Measurements from ENCODE around the gene EML5.

Gene EML5

DNA sequence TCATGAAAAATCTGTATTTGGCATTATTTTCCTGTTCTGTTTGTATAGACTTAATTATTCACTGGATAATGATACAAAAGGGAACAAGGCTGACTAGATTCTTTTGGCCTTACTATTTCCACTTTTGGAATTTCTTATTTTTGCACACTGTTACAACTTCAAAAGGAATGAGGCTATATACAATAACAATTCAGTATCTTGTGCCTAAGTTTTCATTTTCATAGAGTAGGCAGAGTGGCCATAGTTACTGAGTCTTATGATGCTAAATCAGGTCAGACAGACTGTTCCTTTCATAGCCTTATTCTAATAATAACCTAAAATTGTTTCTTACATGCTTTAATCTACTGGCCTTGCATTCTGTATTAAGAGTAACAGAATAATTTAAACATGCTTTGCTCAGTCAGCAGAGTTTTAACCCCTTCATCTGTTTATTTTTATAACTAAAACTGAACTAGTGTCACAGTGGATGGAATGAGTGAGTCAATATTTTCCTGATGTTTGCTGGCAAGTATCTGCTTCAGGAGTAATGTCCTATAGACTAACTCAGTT lies 42.2 kb upstream of the EML5 start:
- TF ChIP-seq, protein P1, sequence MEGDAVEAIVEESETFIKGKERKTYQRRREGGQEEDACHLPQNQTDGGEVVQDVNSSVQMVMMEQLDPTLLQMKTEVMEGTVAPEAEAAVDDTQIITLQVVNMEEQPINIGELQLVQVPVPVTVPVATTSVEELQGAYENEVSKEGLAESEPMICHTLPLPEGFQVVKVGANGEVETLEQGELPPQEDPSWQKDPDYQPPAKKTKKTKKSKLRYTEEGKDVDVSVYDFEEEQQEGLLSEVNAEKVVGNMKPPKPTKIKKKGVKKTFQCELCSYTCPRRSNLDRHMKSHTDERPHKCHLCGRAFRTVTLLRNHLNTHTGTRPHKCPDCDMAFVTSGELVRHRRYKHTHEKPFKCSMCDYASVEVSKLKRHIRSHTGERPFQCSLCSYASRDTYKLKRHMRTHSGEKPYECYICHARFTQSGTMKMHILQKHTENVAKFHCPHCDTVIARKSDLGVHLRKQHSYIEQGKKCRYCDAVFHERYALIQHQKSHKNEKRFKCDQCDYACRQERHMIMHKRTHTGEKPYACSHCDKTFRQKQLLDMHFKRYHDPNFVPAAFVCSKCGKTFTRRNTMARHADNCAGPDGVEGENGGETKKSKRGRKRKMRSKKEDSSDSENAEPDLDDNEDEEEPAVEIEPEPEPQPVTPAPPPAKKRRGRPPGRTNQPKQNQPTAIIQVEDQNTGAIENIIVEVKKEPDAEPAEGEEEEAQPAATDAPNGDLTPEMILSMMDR (IDR thresholded peaks at IDR 0.05; ENCODE audit: low read length, missing control alignments) = no peak
- peak; percentile 37 for DNase-seq (ENCODE audit: low read depth)
- no peak overlapping the region for H3K4me3 ChIP-seq (replicated peaks; ENCODE audit: low read depth, low read length)

- no peak overlapping the region for H3K4me3 ChIP-seq (replicated peaks; ENCODE audit: low read depth, low read length)
- TF ChIP-seq, protein P1 (IDR thresholded peaks at IDR 0.05; ENCODE audit: low read length, missing control alignments) = no peak
- peak; percentile 65 for DNase-seq (ENCODE audit: low read depth)
These were observed 38.5 kb upstream of the EML5 start for GRCh38 chr14:88831284-88831683.

DNA sequence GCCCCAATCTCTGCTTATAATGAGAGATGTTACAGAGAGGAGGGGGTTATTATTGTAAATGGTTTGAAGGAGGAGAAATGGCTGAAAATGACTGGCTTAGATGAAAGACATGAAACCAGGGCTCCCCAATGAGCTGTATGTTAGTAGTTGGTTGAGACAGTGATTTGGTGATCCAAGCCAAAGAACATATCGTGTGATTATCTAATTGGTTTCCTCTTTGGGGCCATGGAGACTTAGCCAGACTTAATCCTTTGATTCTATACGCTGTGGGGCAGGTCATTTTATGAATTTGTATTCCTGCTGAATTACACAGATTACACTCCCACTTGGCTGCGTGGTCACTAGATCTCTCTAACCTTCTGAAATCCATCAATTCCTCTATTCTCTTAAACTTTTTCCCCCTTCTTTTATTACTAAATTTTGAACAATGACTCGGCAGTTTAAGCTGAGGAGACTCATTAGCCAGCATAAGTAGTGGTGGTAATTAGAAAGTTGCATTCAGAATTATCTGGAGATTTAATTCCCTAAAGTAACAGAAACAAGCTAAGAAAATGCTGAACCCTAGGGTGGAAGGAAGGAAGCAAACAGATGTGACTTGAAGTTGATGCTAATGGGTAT lies 37.0 kb upstream of the EML5 start:
- TF ChIP-seq, protein P1 (IDR thresholded peaks at IDR 0.05; ENCODE audit: low read length, missing control alignments) = no peak
- H3K4me3 ChIP-seq (replicated peaks; ENCODE audit: low read depth, low read length) = no peak overlapping the region
- DNase-seq (ENCODE audit: low read depth) = no peak

DNA sequence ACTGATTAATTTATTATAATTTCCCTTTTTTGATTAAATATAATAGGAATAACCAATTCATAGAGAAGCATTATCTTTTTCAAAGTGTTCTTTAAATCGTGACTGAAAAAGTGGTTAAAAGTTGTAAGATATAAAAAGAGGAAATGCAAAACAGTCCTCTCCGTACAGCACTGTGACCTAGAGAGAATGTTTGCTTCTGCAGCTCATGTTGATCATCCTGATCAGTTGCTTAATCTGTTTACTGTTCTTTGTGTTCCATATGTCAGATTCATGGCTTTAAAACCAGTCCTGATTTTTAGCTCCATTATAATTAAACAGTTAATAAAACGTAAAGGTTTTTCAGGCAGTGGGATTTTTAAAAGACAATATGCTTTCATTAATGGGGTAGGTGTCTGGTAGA lies 36.4 kb upstream of the EML5 start:
- no peak overlapping the region for H3K4me3 ChIP-seq (replicated peaks; ENCODE audit: low read depth, low read length)
- TF ChIP-seq, protein P1 (IDR thresholded peaks at IDR 0.05; ENCODE audit: low read length, missing control alignments) = no peak
- no peak for DNase-seq (ENCODE audit: low read depth)

GRCh38 chr14:88825503-88825902 lies 32.8 kb upstream of the EML5 start:
- DNase-seq (ENCODE audit: low read depth) = no peak
- TF ChIP-seq, protein P1 (IDR thresholded peaks at IDR 0.05; ENCODE audit: low read length, missing control alignments) = no peak
- peak overlapping the region; percentile 78 for H3K4me3 ChIP-seq (replicated peaks; ENCODE audit: low read depth, low read length)

- peak overlapping the region; percentile 78 for H3K4me3 ChIP-seq (replicated peaks; ENCODE audit: low read depth, low read length)
- TF ChIP-seq, protein P1 (IDR thresholded peaks at IDR 0.05; ENCODE audit: low read length, missing control alignments) = no peak
- peak; percentile 25 for DNase-seq (ENCODE audit: low read depth)
These were observed 32.3 kb upstream of the EML5 start for GRCh38 chr14:88825078-88825458.
